Neural progenitor cell (in vitro differentiated cells): Measurements from ENCODE around the gene ATP5F1E. TPM values are rescaled to one million over a fixed set of nuclear protein-coding genes. Genes with fewer than 3 reads are reported as not detected.

Experiments
- DNase-seq: peaks from one replicate; pipeline ENCODE4 v3.0.0-alpha.2; 2016; ENCODE audit warnings: low spot score
- H2AFZ ChIP-seq: fragments of 200-600 bp; sonication (generic); replicated peaks from 2 replicates; pipeline ENCODE4 v1.6.1; 2016; ENCODE audit warnings: antibody characterized with exemption
- H3F3A ChIP-seq: fragments of 200-600 bp; sonication (generic); 2 replicates; pipeline ENCODE4 v1.6.1; 2016; ENCODE audit warnings: antibody characterized with exemption, low read depth
- H3K27ac ChIP-seq: fragments of 200-600 bp; sonication (generic); 2 replicates; pipeline ENCODE4 v1.5.1; 2016; ENCODE audit warnings: mild to moderate bottlenecking
- H3K27me3 ChIP-seq: fragments of 200-600 bp; sonication (generic); 2 replicates; pipeline ENCODE4 v1.6.1; 2016; ENCODE audit warnings: mild to moderate bottlenecking, moderate library complexity
- H3K36me3 ChIP-seq: fragments of 200-600 bp; sonication (generic); 2 replicates; pipeline ENCODE4 v1.5.1; 2016
- H3K4me1 ChIP-seq: fragments of 200-600 bp; sonication (generic); 2 replicates; pipeline ENCODE4 v1.6.1; 2016; ENCODE audit warnings: mixed run types
- H3K4me2 ChIP-seq: fragments of 200-600 bp; sonication (generic); 2 replicates; pipeline ENCODE4 v1.6.1; 2016
- H3K4me3 ChIP-seq: fragments of 200-600 bp; sonication (generic); 2 replicates; pipeline ENCODE4 v1.5.1; 2016
- H3K79me2 ChIP-seq: fragments of 200-600 bp; sonication (generic); 2 replicates; pipeline ENCODE4 v1.6.1; 2016; ENCODE audit warnings: low read depth
- H3K9ac ChIP-seq: fragments of 200-600 bp; sonication (generic); 2 replicates; pipeline ENCODE4 v1.6.1; 2016
- H3K9me3 ChIP-seq: fragments of 200-600 bp; sonication (generic); 2 replicates; pipeline ENCODE4 v1.5.1; 2016; ENCODE audit warnings: low read depth
- H4K20me1 ChIP-seq: fragments of 200-600 bp; sonication (generic); 2 replicates; pipeline ENCODE4 v1.6.1; 2016; ENCODE audit warnings: low read depth
- H3K27ac Mint-ChIP-seq: 3 replicates; pipeline ENCODE4 v1.8.0; 2021; ENCODE audit warnings: mixed read lengths
- H3K27me3 Mint-ChIP-seq: 2 replicates; pipeline ENCODE4 v1.8.0; 2022; ENCODE audit warnings: low read depth, mild to moderate bottlenecking, inconsistent platforms, moderate library complexity, mixed read lengths; ENCODE audit not compliant: insufficient read depth
- H3K36me3 Mint-ChIP-seq: 3 replicates; pipeline ENCODE4 v1.8.0; 2021; ENCODE audit warnings: mixed read lengths
- H3K4me1 Mint-ChIP-seq: 3 replicates; pipeline ENCODE4 v1.8.0; 2021; ENCODE audit warnings: mixed read lengths
- H3K4me3 Mint-ChIP-seq: 3 replicates; pipeline ENCODE4 v1.8.0; 2021; ENCODE audit warnings: mild to moderate bottlenecking, moderate library complexity, mixed read lengths
- H3K9me3 Mint-ChIP-seq: 3 replicates; pipeline ENCODE4 v1.8.0; 2020; ENCODE audit warnings: mixed read lengths
- EZH2 ChIP-seq: fragments of 200-600 bp; sonication (generic); IDR thresholded peaks from 2 replicates; pipeline ENCODE4 v1.6.1; 2017; ENCODE audit warnings: antibody characterized with exemption, mild to moderate bottlenecking, moderate library complexity
- EZH2phosphoT487 ChIP-seq: fragments of 200-600 bp; sonication (generic); IDR thresholded peaks from 2 replicates; pipeline ENCODE4 v1.6.1; 2017; ENCODE audit warnings: antibody characterized with exemption
- total RNA-seq: library from RNA; depleted of rRNA; stranded (reverse); fragments of >200 nt; gene quantifications from 2 replicates; pipeline ENCODE4 v1.2.3, GENCODE V29; 2015; ENCODE audit warnings: low replicate concordance
- TF ChIP-seq, protein P1 (sequence below): fragments of 200-600 bp; sonication (generic); IDR thresholded peaks from 2 replicates; pipeline ENCODE4 v1.5.1; 2017; ENCODE audit warnings: antibody characterized with exemption, mild to moderate bottlenecking

The ATP5F1E gene
- total RNA-seq, 1 donor from 2014 or later, result 29.7 TPM

DNA sequence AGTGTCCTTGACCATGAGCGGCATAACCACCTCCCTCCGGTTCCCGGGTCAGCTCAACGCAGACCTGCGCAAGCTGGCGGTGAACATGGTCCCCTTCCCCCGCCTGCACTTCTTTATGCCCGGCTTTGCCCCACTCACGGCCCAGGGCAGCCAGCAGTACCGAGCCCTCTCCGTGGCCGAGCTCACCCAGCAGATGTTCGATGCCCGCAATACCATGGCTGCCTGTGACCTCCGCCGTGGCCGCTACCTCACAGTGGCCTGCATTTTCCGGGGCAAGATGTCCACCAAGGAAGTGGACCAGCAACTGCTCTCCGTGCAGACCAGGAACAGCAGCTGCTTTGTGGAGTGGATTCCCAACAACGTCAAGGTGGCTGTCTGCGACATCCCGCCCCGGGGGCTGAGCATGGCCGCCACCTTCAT, 8.0 kb downstream of the ATP5F1E start:
- H3K27ac ChIP-seq, result no peak overlapping the region
- no peak overlapping the region for H3K9ac ChIP-seq
- DNase-seq, result no peak
- H3K4me1 Mint-ChIP-seq, result peaks cover 41% of the 10 kb centered on the region
- H3K27me3 ChIP-seq, result no peaks in the 10 kb centered on the region
- no peak overlapping the region for H3K4me3 ChIP-seq
- no peak for TF ChIP-seq EZH2
- TF ChIP-seq, protein P1, sequence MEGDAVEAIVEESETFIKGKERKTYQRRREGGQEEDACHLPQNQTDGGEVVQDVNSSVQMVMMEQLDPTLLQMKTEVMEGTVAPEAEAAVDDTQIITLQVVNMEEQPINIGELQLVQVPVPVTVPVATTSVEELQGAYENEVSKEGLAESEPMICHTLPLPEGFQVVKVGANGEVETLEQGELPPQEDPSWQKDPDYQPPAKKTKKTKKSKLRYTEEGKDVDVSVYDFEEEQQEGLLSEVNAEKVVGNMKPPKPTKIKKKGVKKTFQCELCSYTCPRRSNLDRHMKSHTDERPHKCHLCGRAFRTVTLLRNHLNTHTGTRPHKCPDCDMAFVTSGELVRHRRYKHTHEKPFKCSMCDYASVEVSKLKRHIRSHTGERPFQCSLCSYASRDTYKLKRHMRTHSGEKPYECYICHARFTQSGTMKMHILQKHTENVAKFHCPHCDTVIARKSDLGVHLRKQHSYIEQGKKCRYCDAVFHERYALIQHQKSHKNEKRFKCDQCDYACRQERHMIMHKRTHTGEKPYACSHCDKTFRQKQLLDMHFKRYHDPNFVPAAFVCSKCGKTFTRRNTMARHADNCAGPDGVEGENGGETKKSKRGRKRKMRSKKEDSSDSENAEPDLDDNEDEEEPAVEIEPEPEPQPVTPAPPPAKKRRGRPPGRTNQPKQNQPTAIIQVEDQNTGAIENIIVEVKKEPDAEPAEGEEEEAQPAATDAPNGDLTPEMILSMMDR, result no peak
- TF ChIP-seq EZH2phosphoT487, result no peak
- H3K79me2 ChIP-seq, result peaks cover 33% of the 10 kb centered on the region
- peaks cover 2% of the 10 kb centered on the region for H3K27me3 Mint-ChIP-seq
- H3K27ac Mint-ChIP-seq, result no peak overlapping the region
- H3K9me3 Mint-ChIP-seq, result no peaks in the 10 kb centered on the region
- peaks cover 36% of the 10 kb centered on the region for H4K20me1 ChIP-seq
- H3K36me3 ChIP-seq, result peaks cover 6% of the 10 kb centered on the region
- no peak overlapping the region for H3K4me3 Mint-ChIP-seq
- H3K4me1 ChIP-seq, result peaks cover 2% of the 10 kb centered on the region
- H3K36me3 Mint-ChIP-seq, result peaks cover 33% of the 10 kb centered on the region
- H3K9me3 ChIP-seq, result no peaks in the 10 kb centered on the region
- H3K4me2 ChIP-seq, result no peak overlapping the region
- H3F3A ChIP-seq, result no peaks in the 10 kb centered on the region
- H2AFZ ChIP-seq, result no peak overlapping the region

DNA sequence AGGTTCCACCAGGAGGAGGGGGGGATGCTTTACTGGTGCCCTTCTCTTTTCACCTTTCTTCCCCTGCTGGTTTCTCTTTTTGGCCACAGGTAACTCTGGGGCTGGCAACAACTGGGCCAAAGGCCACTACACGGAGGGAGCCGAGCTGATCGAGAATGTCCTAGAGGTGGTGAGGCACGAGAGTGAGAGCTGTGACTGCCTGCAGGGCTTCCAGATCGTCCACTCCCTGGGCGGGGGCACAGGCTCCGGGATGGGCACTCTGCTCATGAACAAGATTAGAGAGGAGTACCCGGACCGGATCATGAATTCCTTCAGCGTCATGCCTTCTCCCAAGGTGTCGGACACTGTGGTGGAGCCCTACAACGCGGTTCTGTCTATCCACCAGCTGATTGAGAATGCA, 8.5 kb downstream of the ATP5F1E start:
- Mint-ChIP-seq H3K4me3 (no peak overlapping the region), H3K36me3 (peaks cover 33% of the 10 kb centered on the region), H3K9me3 (no peaks in the 10 kb centered on the region), H3K4me1 (peaks cover 36% of the 10 kb centered on the region), H3K27ac (no peak overlapping the region), H3K27me3 (peaks cover 2% of the 10 kb centered on the region)
- Histone ChIP-seq H3K9ac (no peak overlapping the region), H4K20me1 (peaks cover 30% of the 10 kb centered on the region), H3K27me3 (no peaks in the 10 kb centered on the region), H3F3A (no peaks in the 10 kb centered on the region), H3K27ac (no peak overlapping the region), H3K36me3 (peaks cover 4% of the 10 kb centered on the region), H3K9me3 (no peaks in the 10 kb centered on the region), H3K4me2 (no peak overlapping the region), H2AFZ (no peak overlapping the region), H3K4me3 (no peak overlapping the region), H3K4me1 (no peaks in the 10 kb centered on the region), H3K79me2 (peaks cover 28% of the 10 kb centered on the region)
- TF ChIP-seq, protein P1, result no peak
- TF ChIP-seq EZH2phosphoT487, result no peak
- no peak for TF ChIP-seq EZH2
- DNase-seq, result no peak

DNA sequence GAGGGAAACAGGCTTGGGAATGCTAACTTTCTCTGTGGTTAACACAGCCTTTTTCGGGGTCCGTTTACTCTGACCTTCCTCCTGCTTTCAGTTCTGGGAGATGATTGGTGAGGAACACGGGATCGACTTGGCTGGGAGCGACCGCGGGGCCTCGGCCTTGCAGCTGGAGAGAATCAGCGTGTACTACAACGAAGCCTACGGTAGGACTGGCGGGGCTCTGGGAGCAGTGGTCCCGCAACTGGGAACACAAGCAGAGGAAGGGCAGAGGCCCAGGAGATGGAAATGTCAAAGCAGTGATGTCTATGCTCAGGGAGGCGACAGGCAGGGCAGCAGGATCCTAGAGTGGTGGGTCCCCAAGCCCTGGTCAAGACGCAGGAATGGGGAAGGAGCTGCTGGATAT, 9.4 kb downstream of the ATP5F1E start:
- H3K27ac ChIP-seq, result no peak overlapping the region
- H3K27me3 ChIP-seq, result no peaks in the 10 kb centered on the region
- peaks cover 19% of the 10 kb centered on the region for H3K79me2 ChIP-seq
- H3K27me3 Mint-ChIP-seq, result peaks cover 2% of the 10 kb centered on the region
- TF ChIP-seq EZH2, result no peak
- no peak for TF ChIP-seq EZH2phosphoT487
- TF ChIP-seq, protein P1, result no peak
- no peaks in the 10 kb centered on the region for H3K9me3 Mint-ChIP-seq
- H3K4me3 Mint-ChIP-seq, result no peak overlapping the region
- H3K9ac ChIP-seq, result no peak overlapping the region
- no peak overlapping the region for H3K4me3 ChIP-seq
- H3K4me1 ChIP-seq, result no peaks in the 10 kb centered on the region
- H3K4me2 ChIP-seq, result no peak overlapping the region
- peaks cover 3% of the 10 kb centered on the region for H3K36me3 ChIP-seq
- peaks cover 22% of the 10 kb centered on the region for H4K20me1 ChIP-seq
- peaks cover 33% of the 10 kb centered on the region for H3K36me3 Mint-ChIP-seq
- no peaks in the 10 kb centered on the region for H3F3A ChIP-seq
- H3K4me1 Mint-ChIP-seq, result peaks cover 32% of the 10 kb centered on the region
- H3K9me3 ChIP-seq, result no peaks in the 10 kb centered on the region
- DNase-seq, result no peak
- H3K27ac Mint-ChIP-seq, result peak overlapping the region; percentile 52
- no peak overlapping the region for H2AFZ ChIP-seq
